NB4 (cell line): ENCODE results near the gene LAMTOR5.

Experiments
- MYC ChIP-seq: IDR thresholded peaks from 2 replicates; pipeline ENCODE4 v1.6.1; 2011; ENCODE audit warnings: low read depth, low read length
- POLR2A ChIP-seq: IDR thresholded peaks from 2 replicates; pipeline ENCODE4 v1.6.1; 2011; ENCODE audit warnings: mild to moderate bottlenecking; ENCODE audit not compliant: insufficient read length; ENCODE audit errors: extremely low read depth
- TF ChIP-seq, protein P1 (sequence below): IDR thresholded peaks from one replicate; pipeline ENCODE4 v1.5.1; 2012; ENCODE audit warnings: low read depth, low read length
- TF ChIP-seq, protein P2 (sequence below): IDR thresholded peaks from 2 replicates; pipeline ENCODE4 v1.6.1; 2011; ENCODE audit warnings: low read depth, low read length

DNA sequence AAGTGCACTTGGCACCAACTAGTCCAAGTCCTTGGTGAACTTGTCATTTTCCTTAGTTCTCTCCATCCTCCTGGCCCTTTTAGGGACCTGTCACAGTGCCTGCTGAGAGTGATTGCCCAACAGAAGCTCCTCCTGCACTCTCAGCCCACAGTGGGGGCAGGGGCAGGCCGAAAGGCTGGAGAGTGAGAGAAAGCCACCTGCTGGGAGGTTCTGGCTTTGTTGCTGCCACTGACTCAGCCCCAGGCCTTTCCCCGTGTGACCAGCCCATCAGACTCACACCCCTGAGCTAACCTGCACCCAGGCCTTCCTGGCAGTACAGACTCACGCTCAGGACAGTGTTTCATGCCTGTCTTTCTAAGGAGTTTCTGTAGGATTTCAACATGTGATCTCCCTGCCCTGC is 26.3 kb upstream of the LAMTOR5 start:
- TF ChIP-seq POLR2A (no peak), MYC (peak; percentile 82)
- TF ChIP-seq, protein P1, sequence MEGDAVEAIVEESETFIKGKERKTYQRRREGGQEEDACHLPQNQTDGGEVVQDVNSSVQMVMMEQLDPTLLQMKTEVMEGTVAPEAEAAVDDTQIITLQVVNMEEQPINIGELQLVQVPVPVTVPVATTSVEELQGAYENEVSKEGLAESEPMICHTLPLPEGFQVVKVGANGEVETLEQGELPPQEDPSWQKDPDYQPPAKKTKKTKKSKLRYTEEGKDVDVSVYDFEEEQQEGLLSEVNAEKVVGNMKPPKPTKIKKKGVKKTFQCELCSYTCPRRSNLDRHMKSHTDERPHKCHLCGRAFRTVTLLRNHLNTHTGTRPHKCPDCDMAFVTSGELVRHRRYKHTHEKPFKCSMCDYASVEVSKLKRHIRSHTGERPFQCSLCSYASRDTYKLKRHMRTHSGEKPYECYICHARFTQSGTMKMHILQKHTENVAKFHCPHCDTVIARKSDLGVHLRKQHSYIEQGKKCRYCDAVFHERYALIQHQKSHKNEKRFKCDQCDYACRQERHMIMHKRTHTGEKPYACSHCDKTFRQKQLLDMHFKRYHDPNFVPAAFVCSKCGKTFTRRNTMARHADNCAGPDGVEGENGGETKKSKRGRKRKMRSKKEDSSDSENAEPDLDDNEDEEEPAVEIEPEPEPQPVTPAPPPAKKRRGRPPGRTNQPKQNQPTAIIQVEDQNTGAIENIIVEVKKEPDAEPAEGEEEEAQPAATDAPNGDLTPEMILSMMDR: peak; percentile 46
- TF ChIP-seq, protein P2, sequence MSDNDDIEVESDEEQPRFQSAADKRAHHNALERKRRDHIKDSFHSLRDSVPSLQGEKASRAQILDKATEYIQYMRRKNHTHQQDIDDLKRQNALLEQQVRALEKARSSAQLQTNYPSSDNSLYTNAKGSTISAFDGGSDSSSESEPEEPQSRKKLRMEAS: peak; percentile 63; the same call in 1 of the 2 replicates
